K562 (cell line): ENCODE measurements around the gene MRPS24. TPM values are rescaled to one million over a fixed set of nuclear protein-coding genes. Genes with fewer than 3 reads are reported as not detected.

Source experiments
- BMI1 ChIP-seq: fragments of 150-350 bp; IDR thresholded peaks from 2 replicates; pipeline ENCODE4 v1.6.1; 2014; ENCODE audit warnings: low read length
- CBX3 ChIP-seq, 2 experiments: IDR thresholded peaks; 1 replicate in 1 of 2; 2 replicates in 1 of 2; pipeline ENCODE4 v1.6.1; 2012; ENCODE audit warnings: inconsistent platforms in 2 of 2, low read length in 2 of 2, borderline replicate concordance in 1 of 2, control low read depth in 1 of 2
- ETV6 ChIP-seq, 3 experiments: fragments of 150-350 bp in 1 of 3; sonication (generic) in 1 of 3; formaldehyde crosslinking in 1 of 3; IDR thresholded peaks; 2 replicates each; pipeline versions ENCODE4 v1.6.1 to v1.8.0; 2014 to 2022; ENCODE audit warnings: borderline replicate concordance in 2 of 3, low read depth in 2 of 3, antibody characterized with exemption in 1 of 3, low read length in 1 of 3, mild to moderate bottlenecking in 1 of 3, missing genetic modification reagents in 1 of 3
- FOXP1 ChIP-seq: sonication (generic); formaldehyde crosslinking; IDR thresholded peaks from 2 replicates; pipeline ENCODE4 v1.8.0; 2022; ENCODE audit warnings: mild to moderate bottlenecking, missing genetic modification reagents
- ID3 ChIP-seq, 2 experiments: fragments of 250-450 bp in 1 of 2; fragments of 450-650 bp in 1 of 2; sonication (Bioruptor Pico) in 1 of 2; IDR thresholded peaks; 2 replicates each; pipeline versions ENCODE4 v1.6.1 to v1.8.0; 2016 to 2021; ENCODE audit warnings: mild to moderate bottlenecking in 2 of 2, moderate library complexity in 2 of 2, missing compliant biosample characterization in 1 of 2, missing genetic modification characterization in 1 of 2
- ILK ChIP-seq: fragments of 450-650 bp; IDR thresholded peaks from 2 replicates; pipeline ENCODE4 v1.6.1; 2016; ENCODE audit warnings: missing genetic modification characterization, low read depth, mild to moderate bottlenecking, missing compliant biosample characterization, moderate library complexity, borderline replicate concordance
- KAT7 ChIP-seq: sonication (generic); formaldehyde crosslinking; IDR thresholded peaks from 2 replicates; pipeline ENCODE4 v1.8.0; 2022; ENCODE audit warnings: missing genetic modification reagents, mild to moderate bottlenecking, borderline replicate concordance
- KLF16 ChIP-seq: IDR thresholded peaks from 2 replicates; pipeline ENCODE4 v1.6.1; 2016; ENCODE audit warnings: antibody characterized with exemption
- KLF6 ChIP-seq: fragments of 250-450 bp; sonication (Bioruptor Pico); IDR thresholded peaks from 2 replicates; pipeline ENCODE4 v1.4.0; 2020; ENCODE audit warnings: mild to moderate bottlenecking, moderate library complexity, borderline replicate concordance
- L3MBTL2 ChIP-seq: fragments of 450-650 bp; IDR thresholded peaks from 2 replicates; pipeline ENCODE4 v1.6.1; 2016; ENCODE audit warnings: mild to moderate bottlenecking, moderate library complexity
- NR4A1 ChIP-seq, 2 experiments: fragments of 250-450 bp in 1 of 2; fragments of 450-650 bp in 1 of 2; sonication (Bioruptor Pico) in 1 of 2; IDR thresholded peaks; 2 replicates each; pipeline versions ENCODE4 v1.4.0 to v1.6.1; 2016 to 2020; ENCODE audit warnings: mild to moderate bottlenecking in 2 of 2, missing compliant biosample characterization in 1 of 2, missing genetic modification characterization in 1 of 2, moderate library complexity in 1 of 2
- PRMT5 ChIP-seq: sonication (generic); formaldehyde crosslinking; IDR thresholded peaks from 2 replicates; pipeline ENCODE4 v1.5.0; 2020; ENCODE audit warnings: missing genetic modification reagents
- RB1 ChIP-seq: fragments of 450-650 bp; IDR thresholded peaks from 2 replicates; pipeline ENCODE4 v1.6.1; 2017; ENCODE audit warnings: low read depth, mild to moderate bottlenecking
- RBBP5 ChIP-seq: fragments of 200-600 bp; sonication (generic); IDR thresholded peaks from 2 replicates; pipeline ENCODE4 v1.6.1; 2012; ENCODE audit warnings: borderline replicate concordance, mild to moderate bottlenecking, low read length, control low read depth, inconsistent platforms; ENCODE audit not compliant: insufficient read depth, poor library complexity, severe bottlenecking
- SMARCE1 ChIP-seq: fragments of 450-650 bp; IDR thresholded peaks from 2 replicates; pipeline ENCODE4 v1.7.1; 2016; ENCODE audit warnings: mild to moderate bottlenecking
- TBP ChIP-seq: optimal IDR thresholded peaks from 2 replicates; pipeline ENCODE3; 2011; ENCODE audit warnings: low read depth, low read length, improper control_type of control experiment
- TCF15 ChIP-seq: fragments of 250-450 bp; sonication (Bioruptor Pico); IDR thresholded peaks from 2 replicates; pipeline ENCODE4 v1.8.0; 2022; ENCODE audit warnings: moderate library complexity, mild to moderate bottlenecking, inconsistent platforms
- ZBTB49 ChIP-seq: sonication (generic); formaldehyde crosslinking; IDR thresholded peaks from 2 replicates; pipeline ENCODE4 v1.8.0; 2022; ENCODE audit warnings: missing genetic modification reagents, mild to moderate bottlenecking, borderline replicate concordance
- ZNF134 ChIP-seq: fragments of 250-450 bp; sonication (Bioruptor Pico); conservative IDR thresholded peaks from 2 replicates; pipeline ENCODE4 v1.4.0; 2020
- ZNF589 ChIP-seq: fragments of 200-800 bp; sonication (Bioruptor generic); IDR thresholded peaks from 2 replicates; pipeline ENCODE4 v1.6.1; 2016; ENCODE audit warnings: low read depth, missing genetic modification characterization, missing compliant biosample characterization
- ZSCAN29 ChIP-seq: fragments of 450-650 bp; IDR thresholded peaks from 2 replicates; pipeline ENCODE4 v1.6.1; 2017
- polyA plus RNA-seq, 8 experiments: library from polyadenylated mRNA; depleted of rRNA in 4 of 8; stranded (reverse) in 5 of 8; unstranded in 3 of 8; fragments of >200 nt; fragmentation: Nextera tagmentation in 2 of 8; fragmentation: Illumina TruSeq in 1 of 8; extraction: Ambion mirVana in 2 of 8; extraction: Trizol in 1 of 8; gene quantifications; 2 replicates each; pipeline versions ENCODE4 v1.2.1 to v1.2.3, GENCODE V29; 2011 to 2014; ENCODE audit warnings: inconsistent platforms in 1 of 8, missing spikeins in 1 of 8
- total RNA-seq, 7 experiments: library from RNA; depleted of rRNA in 6 of 7; stranded (reverse); fragments of >200 nt in 6 of 7; fragmentation: Illumina TruSeq in 2 of 7; extraction: Trizol in 2 of 7; gene quantifications; 2 replicates each; pipeline versions ENCODE4 v1.2.1 to v1.2.3, GENCODE V29; 2011 to 2021; ENCODE audit warnings: low replicate concordance in 1 of 7
- TF ChIP-seq, protein P1 (sequence below): fragments of 250-450 bp; sonication (Bioruptor Pico); IDR thresholded peaks from 2 replicates; pipeline ENCODE4 v1.5.1; 2021; ENCODE audit warnings: mild to moderate bottlenecking
- TF ChIP-seq, protein P2 (sequence below): fragments of 450-650 bp; formaldehyde crosslinking; IDR thresholded peaks from 2 replicates; pipeline ENCODE4 v1.4.0; 2022; ENCODE audit warnings: missing genetic modification characterization

MRPS24 gene
- total and polyA plus RNA-seq, 9 of the 15 experiments (the other 6 are each of a cell fraction or from before 2014, with no cell fraction given): 51.4 to 214 (median 169) TPM

DNA sequence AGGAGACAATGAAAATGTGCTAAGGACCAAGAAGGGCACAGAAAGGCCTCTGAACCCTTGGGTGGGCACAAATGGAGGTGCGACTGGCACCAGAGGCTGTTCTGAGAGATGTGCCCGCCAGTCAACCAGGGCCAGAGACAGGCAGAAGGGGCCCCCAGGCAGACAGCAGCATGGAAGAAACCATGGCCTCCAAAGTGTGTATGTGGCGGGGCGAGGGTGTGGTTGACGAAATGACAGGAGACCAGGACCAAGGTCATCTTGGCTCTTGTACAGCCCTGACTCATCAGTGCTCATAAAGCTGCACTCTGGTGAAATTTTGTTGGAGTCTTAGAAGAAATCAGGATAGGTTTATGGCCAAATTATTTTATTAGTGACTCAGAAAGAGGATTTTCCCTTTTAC is 4.0 kb upstream of the MRPS24 start (continued):
- TF ChIP-seq, protein P1, sequence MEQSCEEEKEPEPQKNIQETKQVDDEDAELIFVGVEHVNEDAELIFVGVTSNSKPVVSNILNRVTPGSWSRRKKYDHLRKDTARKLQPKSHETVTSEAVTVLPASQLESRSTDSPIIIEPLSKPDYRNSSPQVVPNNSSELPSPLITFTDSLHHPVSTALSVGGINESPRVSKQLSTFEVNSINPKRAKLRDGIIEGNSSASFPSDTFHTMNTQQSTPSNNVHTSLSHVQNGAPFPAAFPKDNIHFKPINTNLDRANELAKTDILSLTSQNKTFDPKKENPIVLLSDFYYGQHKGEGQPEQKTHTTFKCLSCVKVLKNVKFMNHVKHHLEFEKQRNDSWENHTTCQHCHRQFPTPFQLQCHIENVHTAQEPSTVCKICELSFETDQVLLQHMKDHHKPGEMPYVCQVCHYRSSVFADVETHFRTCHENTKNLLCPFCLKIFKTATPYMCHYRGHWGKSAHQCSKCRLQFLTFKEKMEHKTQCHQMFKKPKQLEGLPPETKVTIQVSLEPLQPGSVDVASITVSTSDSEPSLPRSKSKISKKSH (CRISPR knock-in tag): no peak
- no peak for TF ChIP-seq RB1
- TF ChIP-seq FOXP1: no peak
- TF ChIP-seq, protein P2, sequence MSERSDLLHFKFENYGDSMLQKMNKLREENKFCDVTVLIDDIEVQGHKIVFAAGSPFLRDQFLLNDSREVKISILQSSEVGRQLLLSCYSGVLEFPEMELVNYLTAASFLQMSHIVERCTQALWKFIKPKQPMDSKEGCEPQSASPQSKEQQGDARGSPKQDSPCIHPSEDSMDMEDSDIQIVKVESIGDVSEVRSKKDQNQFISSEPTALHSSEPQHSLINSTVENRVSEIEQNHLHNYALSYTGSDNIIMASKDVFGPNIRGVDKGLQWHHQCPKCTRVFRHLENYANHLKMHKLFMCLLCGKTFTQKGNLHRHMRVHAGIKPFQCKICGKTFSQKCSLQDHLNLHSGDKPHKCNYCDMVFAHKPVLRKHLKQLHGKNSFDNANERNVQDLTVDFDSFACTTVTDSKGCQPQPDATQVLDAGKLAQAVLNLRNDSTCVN (CRISPR knock-in tag): no peak
- no peak for TF ChIP-seq KLF6 (CRISPR knock-in tag)
- no peak for TF ChIP-seq KLF16
- TF ChIP-seq PRMT5 (CRISPR knock-in tag): no peak
- 0 out of 2 replicates have a peak, but pooled peaks have one; percentile 31 for TF ChIP-seq SMARCE1
- TF ChIP-seq RBBP5: no peak
- TF ChIP-seq ETV6 (IDR thresholded peaks at IDR 0.05; ENCODE audit: borderline replicate concordance in 1 of 2, low read depth in 2 of 2, low read length in 1 of 2): no peak
- no peak for TF ChIP-seq ETV6 (CRISPR knock-in tag; IDR thresholded peaks at IDR 0.05; ENCODE audit: borderline replicate concordance)
- TF ChIP-seq BMI1: no peak
- TF ChIP-seq L3MBTL2: peak; percentile 31; the same call in 1 of the 2 replicates
- no peak for TF ChIP-seq ZBTB49 (CRISPR knock-in tag)
- no peak for TF ChIP-seq TBP
- peak in 1 of 2 experiments; percentile 46; a peak in 1 of 3 replicates for TF ChIP-seq CBX3 (IDR thresholded peaks at IDR 0.05; ENCODE audit: borderline replicate concordance in 1 of 2, low read length in 2 of 2)
- no peak for TF ChIP-seq TCF15 (CRISPR knock-in tag)
- no peak for TF ChIP-seq ZNF134 (CRISPR knock-in tag)
- TF ChIP-seq ILK (tag): no peak
- no peak for TF ChIP-seq ID3 (CRISPR knock-in tag; IDR thresholded peaks at IDR 0.05)
- no peak for TF ChIP-seq ID3 (tag; IDR thresholded peaks at IDR 0.05)
- TF ChIP-seq ZSCAN29: no peak
- no peak for TF ChIP-seq ZNF589 (CRISPR knock-in tag)
- TF ChIP-seq KAT7 (CRISPR knock-in tag): no peak
- TF ChIP-seq NR4A1 (CRISPR knock-in tag; IDR thresholded peaks at IDR 0.05): no peak
- TF ChIP-seq NR4A1 (tag; IDR thresholded peaks at IDR 0.05): 0 out of 2 replicates have a peak, but pooled peaks have one; percentile 60
